IPS-15b (cell line): ENCODE data around the gene TTF1.

Source experiments
- H3K27me3 ChIP-seq: one replicate; pipeline ENCODE4 v1.6.1; 2013; ENCODE audit warnings: low read length; ENCODE audit not compliant: control insufficient read depth, insufficient read depth
- H3K36me3 ChIP-seq: one replicate; pipeline ENCODE4 v1.6.1; 2013; ENCODE audit warnings: low read length; ENCODE audit not compliant: control insufficient read depth, insufficient read depth
- H3K4me1 ChIP-seq: one replicate; pipeline ENCODE4 v1.6.1; 2013; ENCODE audit warnings: mild to moderate bottlenecking, low read length; ENCODE audit not compliant: control insufficient read depth, insufficient read depth
- H3K4me3 ChIP-seq: one replicate; pipeline ENCODE4 v1.5.1; 2013; ENCODE audit warnings: low read depth, low read length
- H3K9ac ChIP-seq: one replicate; pipeline ENCODE4 v1.6.1; 2013; ENCODE audit warnings: low read depth, mild to moderate bottlenecking, low read length
- H3K9me3 ChIP-seq: one replicate; pipeline ENCODE4 v1.6.1; 2013; ENCODE audit warnings: mild to moderate bottlenecking, low read length; ENCODE audit not compliant: control insufficient read depth, insufficient read depth

Gene TTF1

DNA sequence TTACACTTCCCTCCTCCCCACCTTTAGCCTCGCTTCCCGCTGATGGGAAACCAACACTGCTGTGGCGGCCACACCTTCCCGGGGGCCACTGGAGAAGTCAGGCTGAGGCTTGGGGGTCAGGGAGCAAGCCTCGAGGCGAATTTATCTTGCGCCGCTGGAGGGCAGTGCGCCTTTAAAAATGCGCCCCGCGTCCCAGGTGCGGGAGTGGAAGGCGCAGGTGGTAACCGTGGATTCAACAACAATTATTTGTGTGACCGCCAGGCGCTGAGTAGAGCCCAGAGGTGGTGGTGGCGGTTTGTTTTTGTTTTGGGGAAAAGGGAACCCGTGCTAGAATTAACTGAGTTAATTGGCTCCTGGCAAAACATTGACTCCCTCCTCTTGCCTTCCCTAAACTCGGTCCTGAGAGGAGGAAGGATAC, 4.5 kb upstream of the TTF1 start:
- Histone ChIP-seq H3K27me3 (peaks cover 26% of the 10 kb centered on the region), H3K9me3 (no peaks in the 10 kb centered on the region), H3K9ac (no peak overlapping the region), H3K4me1 (peaks cover 14% of the 10 kb centered on the region), H3K36me3 (no peaks in the 10 kb centered on the region), H3K4me3 (peak overlapping the region; percentile 71)

DNA sequence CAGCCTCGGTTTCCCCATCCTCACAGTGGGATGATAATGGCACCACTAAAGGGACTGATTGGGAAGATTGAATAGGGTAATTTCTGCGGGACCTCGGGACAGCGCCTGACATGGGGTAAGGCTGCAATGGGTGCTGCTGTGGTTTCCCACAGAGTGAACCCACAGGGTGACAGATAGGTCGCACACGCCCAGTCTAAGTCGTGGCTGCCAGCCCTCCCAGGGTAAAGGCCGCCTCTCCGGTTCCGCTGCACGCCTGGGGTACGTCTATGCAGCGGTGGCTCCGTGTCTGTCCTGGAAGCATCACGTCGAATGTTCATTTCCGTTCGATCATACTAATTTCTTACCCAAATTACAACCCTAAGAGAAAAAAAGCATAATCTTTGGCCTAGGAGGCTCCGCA, 4.0 kb upstream of the TTF1 start:
- Histone ChIP-seq H3K27me3 (peaks cover 26% of the 10 kb centered on the region), H3K9ac (no peak overlapping the region), H3K36me3 (no peaks in the 10 kb centered on the region), H3K4me1 (peaks cover 17% of the 10 kb centered on the region), H3K4me3 (peak overlapping the region; percentile 71), H3K9me3 (no peaks in the 10 kb centered on the region)

DNA sequence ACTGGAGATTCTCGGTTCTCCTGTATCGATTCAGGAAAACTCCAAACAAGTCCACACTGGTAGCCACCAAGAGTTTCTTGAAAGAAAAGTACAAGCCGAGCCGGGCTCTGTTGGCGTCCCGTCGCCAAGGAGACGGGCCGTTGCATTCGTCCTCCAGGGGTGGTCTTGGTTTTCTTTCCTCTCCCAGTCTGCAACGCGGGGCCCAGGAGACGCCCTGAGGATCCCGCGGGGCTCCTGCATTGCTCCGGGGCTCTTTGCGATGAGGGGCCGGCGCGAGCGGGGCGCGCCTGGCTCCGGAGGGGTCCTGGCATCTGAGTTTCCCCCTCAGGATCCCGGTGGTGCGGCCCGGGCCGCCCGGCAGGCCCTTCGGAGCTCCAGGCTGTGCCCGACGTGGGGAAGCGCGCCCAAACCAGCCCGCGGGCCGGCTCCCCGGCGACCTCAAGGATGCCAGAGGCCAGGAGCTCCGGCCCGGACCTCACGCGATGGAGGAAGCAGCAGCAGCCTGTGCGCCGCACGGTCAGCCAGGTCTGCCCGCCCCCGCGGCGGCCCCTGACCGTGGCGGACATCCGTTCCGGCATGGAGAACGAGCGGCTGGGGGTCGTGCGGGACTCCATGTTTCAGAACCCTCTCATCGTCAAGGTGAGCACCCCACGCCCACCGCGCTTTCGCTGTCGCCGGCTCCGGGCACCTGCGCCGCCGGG, 3.3 kb upstream of the TTF1 start, which contains the start of gene CFAP77:
TSS of gene CFAP77 (plus strand) at position 384 of the 701 bp plus-strand sequence. CDS start at position 445, 61 bp downstream.
- Histone ChIP-seq H3K27me3 (peaks cover 26% of the 10 kb centered on the region), H3K4me1 (peaks cover 19% of the 10 kb centered on the region), H3K9ac (peak within 1 kb of the TSS; percentile 82), H3K4me3 (peak within 1 kb of the TSS; percentile 71), H3K36me3 (no peaks in the 10 kb centered on the region), H3K9me3 (no peaks in the 10 kb centered on the region)

DNA sequence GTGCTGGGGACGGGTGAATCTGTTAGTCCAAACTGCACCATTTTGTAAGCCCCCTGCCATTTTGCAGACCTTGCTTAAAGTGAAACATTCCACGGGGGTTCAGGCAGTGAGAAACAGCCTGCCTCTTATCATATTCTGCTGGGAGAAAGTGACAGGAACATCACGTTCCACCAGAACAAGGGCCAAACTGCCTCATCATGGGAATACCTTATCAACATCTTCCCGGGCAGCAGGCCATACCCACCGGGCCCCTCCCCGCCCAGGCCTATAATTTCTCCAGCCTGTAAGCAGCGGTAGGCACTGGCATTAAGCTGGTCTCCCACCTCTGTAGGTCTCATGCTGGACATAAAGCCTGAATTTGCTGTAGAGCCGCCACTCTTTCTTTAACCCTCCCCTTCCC, 1.9 kb upstream of the TTF1 start:
- H3K4me3 ChIP-seq = no peak overlapping the region
- H3K9ac ChIP-seq = no peak overlapping the region
- H3K36me3 ChIP-seq = no peaks in the 10 kb centered on the region
- peaks cover 26% of the 10 kb centered on the region for H3K27me3 ChIP-seq
- no peaks in the 10 kb centered on the region for H3K9me3 ChIP-seq
- H3K4me1 ChIP-seq = peaks cover 13% of the 10 kb centered on the region

DNA sequence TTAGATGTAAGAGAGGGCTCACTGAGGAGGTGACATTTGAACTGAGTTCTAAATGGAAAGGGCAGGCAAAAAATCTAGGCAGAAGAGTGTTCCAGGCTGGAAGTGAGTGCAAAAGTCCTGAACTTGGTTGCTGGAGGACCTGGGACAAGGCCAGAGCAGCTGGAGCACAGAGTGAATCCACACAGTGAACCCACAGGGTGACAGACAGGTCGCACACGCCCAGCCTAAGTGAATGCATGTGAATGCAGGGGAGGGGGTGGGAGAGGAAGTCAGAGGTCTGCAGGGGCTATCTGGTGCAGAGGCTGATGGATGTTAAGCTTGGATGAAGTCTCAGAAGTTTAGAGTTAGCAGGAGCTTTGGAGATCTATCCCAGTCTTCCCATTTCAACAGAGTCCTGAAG, 556 bp upstream of the TTF1 start:
- H3K27me3 ChIP-seq = peaks cover 26% of the 10 kb centered on the region
- peaks cover 13% of the 10 kb centered on the region for H3K4me1 ChIP-seq
- no peaks in the 10 kb centered on the region for H3K36me3 ChIP-seq
- H3K9me3 ChIP-seq = no peaks in the 10 kb centered on the region
- H3K4me3 ChIP-seq = peak overlapping the region; percentile 88
- H3K9ac ChIP-seq = no peak overlapping the region

- Histone ChIP-seq H3K27me3 (peaks cover 15% of the 10 kb centered on the region), H3K9me3 (no peaks in the 10 kb centered on the region), H3K4me1 (peaks cover 9% of the 10 kb centered on the region), H3K9ac (no peak overlapping the region), H3K36me3 (peaks cover 10% of the 10 kb centered on the region), H3K4me3 (no peak overlapping the region)
Measured at GRCh38 chr9:132404228-132404881, 2.3 kb downstream of the TTF1 start.

DNA sequence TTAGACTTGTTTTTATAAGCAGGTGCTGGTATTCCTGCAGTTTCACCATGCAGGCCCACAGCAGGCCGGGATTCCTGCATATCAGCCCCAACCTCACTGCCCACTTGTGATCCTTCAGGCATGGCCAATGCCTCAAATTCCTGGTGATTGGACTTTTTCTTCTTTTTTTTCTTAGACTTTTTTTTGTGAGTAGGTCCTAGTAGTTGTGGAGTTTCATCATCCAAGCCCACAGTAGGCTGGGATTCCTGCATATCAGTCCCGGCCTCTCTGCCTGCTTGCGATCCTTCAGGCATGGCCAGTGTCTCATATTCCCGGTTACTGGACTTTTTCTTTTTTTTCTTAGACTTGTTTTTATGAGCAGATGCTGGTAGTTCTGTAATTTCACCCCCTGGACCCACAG, 4.8 kb downstream of the TTF1 start:
- H3K9ac ChIP-seq = no peak overlapping the region
- peaks cover 18% of the 10 kb centered on the region for H3K36me3 ChIP-seq
- peaks cover 6% of the 10 kb centered on the region for H3K4me1 ChIP-seq
- H3K4me3 ChIP-seq = no peak overlapping the region
- H3K9me3 ChIP-seq = no peaks in the 10 kb centered on the region
- no peaks in the 10 kb centered on the region for H3K27me3 ChIP-seq

DNA sequence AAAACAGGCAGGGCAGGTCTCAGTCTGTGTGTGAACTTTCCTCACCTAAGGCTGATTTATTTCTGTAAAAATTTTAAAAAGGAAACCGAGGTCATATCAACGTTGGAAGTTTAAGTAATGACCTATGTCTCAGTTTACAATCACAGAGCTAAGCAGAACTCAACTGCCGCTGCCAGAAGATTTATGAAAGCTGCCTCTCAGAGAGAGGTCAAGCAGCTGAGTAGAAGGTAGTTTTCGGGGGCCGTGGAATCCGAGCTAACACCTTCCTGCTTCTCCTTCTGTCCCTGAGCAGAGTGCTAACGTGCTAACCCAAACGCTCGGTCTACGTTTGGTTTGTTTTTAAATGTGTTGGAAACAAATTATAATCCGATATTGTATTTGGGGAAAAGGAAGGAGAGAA, 11.1 kb downstream of the TTF1 start:
- no peak overlapping the region for H3K9ac ChIP-seq
- no peaks in the 10 kb centered on the region for H3K4me1 ChIP-seq
- H3K36me3 ChIP-seq = peaks cover 45% of the 10 kb centered on the region
- H3K4me3 ChIP-seq = no peak overlapping the region
- no peaks in the 10 kb centered on the region for H3K27me3 ChIP-seq
- H3K9me3 ChIP-seq = no peaks in the 10 kb centered on the region

- no peaks in the 10 kb centered on the region for H3K9me3 ChIP-seq
- no peak overlapping the region for H3K4me3 ChIP-seq
- H3K9ac ChIP-seq = no peak overlapping the region
- no peaks in the 10 kb centered on the region for H3K27me3 ChIP-seq
- peaks cover 47% of the 10 kb centered on the region for H3K36me3 ChIP-seq
- H3K4me1 ChIP-seq = no peaks in the 10 kb centered on the region
Measured at GRCh38 chr9:132391449-132391848, 15.2 kb downstream of the TTF1 start.

- Histone ChIP-seq H3K4me3 (no peak overlapping the region), H3K27me3 (no peaks in the 10 kb centered on the region), H3K36me3 (peaks cover 46% of the 10 kb centered on the region), H3K9ac (no peak overlapping the region), H3K9me3 (no peaks in the 10 kb centered on the region), H3K4me1 (no peaks in the 10 kb centered on the region)
Measured at GRCh38 chr9:132390966-132391365, 15.7 kb downstream of the TTF1 start.

- Histone ChIP-seq H3K36me3 (peaks cover 45% of the 10 kb centered on the region), H3K4me1 (no peaks in the 10 kb centered on the region), H3K27me3 (no peaks in the 10 kb centered on the region), H3K4me3 (no peak overlapping the region), H3K9me3 (no peaks in the 10 kb centered on the region), H3K9ac (no peak overlapping the region)
Measured at GRCh38 chr9:132387133-132387532, 19.5 kb downstream of the TTF1 start.

DNA sequence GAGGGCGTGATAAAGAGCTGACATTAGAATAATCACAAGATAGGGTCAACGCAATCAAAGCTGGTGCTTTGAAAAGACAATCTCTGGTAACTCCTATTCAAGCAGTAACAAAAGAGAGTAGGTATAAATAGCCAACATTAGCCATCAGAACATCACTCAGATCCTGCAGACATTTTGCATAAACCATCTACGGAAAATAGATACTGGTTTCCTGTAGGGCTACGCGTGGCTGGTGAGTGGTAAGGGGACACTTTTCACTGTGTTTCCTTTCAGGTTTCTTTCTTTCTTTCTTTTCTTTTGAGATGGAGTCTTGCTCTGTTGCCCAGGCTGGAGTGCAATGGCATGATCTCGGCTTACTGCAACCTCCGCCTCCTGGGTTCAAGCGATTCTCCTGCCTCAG, 22.3 kb downstream of the TTF1 start:
- no peaks in the 10 kb centered on the region for H3K4me1 ChIP-seq
- no peak overlapping the region for H3K9ac ChIP-seq
- H3K36me3 ChIP-seq = peaks cover 38% of the 10 kb centered on the region
- no peaks in the 10 kb centered on the region for H3K9me3 ChIP-seq
- H3K27me3 ChIP-seq = no peaks in the 10 kb centered on the region
- H3K4me3 ChIP-seq = no peak overlapping the region
